Small intestine (tissue), 7 donors: ENCODE data around the gene TNFRSF18. TPM values are rescaled to one million over a fixed set of nuclear protein-coding genes. Genes with fewer than 3 reads are reported as not detected.

Experiments used
- DNase-seq, 2 donors: peaks; one replicate each; pipeline versions ENCODE4 v3.0.0 to v3.0.0-alpha.2; 2013
- FAIRE-seq: peaks from 2 replicates; lab custom pipeline; 2012; peaks lifted over from hg19 to GRCh38; lab: Jason Lieb, UNC
- H3K27ac ChIP-seq, 3 donors: one replicate each; pipeline ENCODE4 v1.5.1; 2013; ENCODE audit warnings: low read length in 2 of 3, mild to moderate bottlenecking in 2 of 3, control low read depth in 1 of 3, inconsistent platforms in 1 of 3, low read depth in 1 of 3, moderate library complexity in 1 of 3
- H3K27me3 ChIP-seq, 3 donors: one replicate each; pipeline ENCODE4 v1.6.1; 2013; ENCODE audit warnings: low read length in 3 of 3, inconsistent platforms in 1 of 3; ENCODE audit not compliant: control insufficient read depth in 3 of 3, insufficient read depth in 3 of 3
- H3K36me3 ChIP-seq, 3 donors: one replicate each; pipeline ENCODE4 v1.6.1; 2013; ENCODE audit warnings: low read length in 3 of 3, inconsistent platforms in 1 of 3, low read depth in 1 of 3, mild to moderate bottlenecking in 1 of 3, moderate library complexity in 1 of 3; ENCODE audit not compliant: control insufficient read depth in 3 of 3, insufficient read depth in 2 of 3
- H3K4me1 ChIP-seq, 3 donors: one replicate each; pipeline ENCODE4 v1.6.1; 2013; ENCODE audit warnings: low read length in 2 of 3, inconsistent platforms in 1 of 3, low read depth in 1 of 3, mild to moderate bottlenecking in 1 of 3, moderate library complexity in 1 of 3; ENCODE audit not compliant: control insufficient read depth in 3 of 3, insufficient read depth in 2 of 3
- H3K4me3 ChIP-seq, 3 donors: one replicate each; pipeline ENCODE4 v1.5.1; 2013; ENCODE audit warnings: low read length in 3 of 3, control low read depth in 1 of 3, inconsistent platforms in 1 of 3, low read depth in 1 of 3, mild to moderate bottlenecking in 1 of 3, moderate library complexity in 1 of 3
- H3K9me3 ChIP-seq, 2 donors: one replicate each; pipeline ENCODE4 v1.6.1; 2013; ENCODE audit warnings: low read depth in 1 of 2, low read length in 1 of 2; ENCODE audit not compliant: control insufficient read depth in 2 of 2, insufficient read depth in 1 of 2
- WGBS, 3 donors: extraction: QIAGEN DNeasy Blood & Tissue Kit; methylation state at CpG; one replicate each; pipeline ENCODE4 v1.1.7; 2013; 5-methylcytosine and 5-hydroxymethylcytosine counted together
- polyA plus RNA-seq, 4 donors: library from polyadenylated mRNA; stranded (reverse) in 3 of 4; unstranded in 1 of 4; fragments of 200-250 nt in 3 of 4; fragments of 120-200 nt in 1 of 4; gene quantifications; one replicate each; pipeline versions ENCODE4 v1.2.1 to v1.2.3, GENCODE V29; 2013
- donor health status: healthy with polysubstance abuse.
- donor health status: control.
- donor health status: control.
- donor health status: Bipolar disorder and iron deficiency.
- donor health status: healthy.

Gene TNFRSF18
- polyA plus RNA-seq, 4 donors, result 0.47 to 5.9 (median 1.8) TPM; not detected in 1

DNA sequence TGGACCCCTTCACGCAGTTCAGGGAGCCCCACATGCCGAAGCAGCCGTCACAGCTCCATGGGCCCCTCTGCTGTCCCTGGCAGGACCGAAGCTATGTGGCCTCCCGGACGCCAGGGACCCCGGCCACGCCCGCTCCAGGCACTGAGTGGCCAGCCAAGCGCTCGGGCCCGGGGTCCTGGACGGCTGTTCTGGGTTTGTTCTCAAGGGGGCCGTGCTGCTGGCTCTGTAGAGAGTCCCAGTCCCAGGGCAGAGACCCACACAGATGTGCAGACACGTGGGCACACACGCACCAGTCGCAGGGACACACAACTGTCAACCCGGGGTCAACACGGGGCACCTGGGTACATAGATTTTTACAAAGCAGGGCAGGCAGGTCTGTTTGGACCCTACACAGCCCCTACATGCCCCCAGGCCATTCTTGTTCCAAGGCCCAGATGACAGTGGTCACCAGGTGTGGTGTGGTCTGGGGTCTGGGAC is 32.3 kb upstream of the TNFRSF18 start:
- peaks cover 0 to 38% (median 0%) of the 10 kb centered on the region in 3 donors for H3K36me3 ChIP-seq
- H3K9me3 ChIP-seq, result peaks cover 0 to 4% of the 10 kb centered on the region in 2 donors
- WGBS, 3 donors, result 24 to 67% (median 47%) methylated on average over 18 to 19 of the region's 19 CpGs
- H3K4me1 ChIP-seq, result peaks cover 0 to 42% (median 1%) of the 10 kb centered on the region in 3 donors
- FAIRE-seq (no peak), DNase-seq (no peak)
- H3K27me3 ChIP-seq, result peaks cover 0 to 35% (median 6%) of the 10 kb centered on the region in 3 donors
- no peak overlapping the region for H3K27ac ChIP-seq
- no peak overlapping the region for H3K4me3 ChIP-seq

DNA sequence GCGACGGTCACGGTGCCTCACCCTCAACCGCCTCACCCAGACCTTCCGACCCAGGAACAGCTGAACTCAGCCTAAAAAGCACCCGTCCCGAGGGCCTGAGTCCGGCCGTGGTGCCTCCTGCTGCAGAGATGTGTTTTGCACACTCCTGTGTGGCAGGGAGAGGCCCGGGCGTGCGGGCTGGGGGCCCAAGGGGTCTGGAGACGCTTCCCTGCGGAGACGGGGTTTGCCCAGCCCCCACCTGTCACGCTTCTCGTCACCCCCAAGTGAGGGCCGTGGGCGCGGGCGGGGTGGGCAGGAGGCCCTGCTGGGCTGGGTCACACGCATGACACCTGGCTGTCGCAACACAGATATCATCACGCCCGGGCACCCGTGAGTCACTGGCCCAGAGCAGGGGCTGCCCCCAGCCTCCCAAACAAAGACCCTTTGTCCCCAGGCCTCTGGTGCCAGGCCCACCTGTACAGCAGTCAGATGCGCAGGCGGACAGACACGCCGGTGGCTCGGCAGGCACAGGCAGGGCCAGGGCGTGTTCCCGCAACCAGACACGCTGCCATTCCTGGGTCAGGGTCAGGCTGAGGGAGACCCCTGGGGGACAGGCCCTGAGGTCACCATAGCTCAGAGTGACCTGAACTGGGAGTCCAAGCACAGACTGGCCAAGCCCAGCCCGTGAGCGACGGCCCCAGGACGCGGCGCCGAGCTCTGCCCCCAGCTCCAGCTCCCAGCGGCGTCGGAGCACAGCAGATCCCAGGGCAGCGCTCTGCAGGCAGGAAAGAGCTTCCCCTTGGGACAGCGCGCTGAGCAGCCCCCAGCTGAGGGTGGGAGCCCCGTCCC is 31.7 kb upstream of the TNFRSF18 start:
- Histone ChIP-seq H3K27ac (peak overlapping the region in 1 of 3 donors; percentile 45), H3K36me3 (peaks cover 0 to 41% (median 0%) of the 10 kb centered on the region in 3 donors), H3K4me1 (peaks cover 0 to 42% (median 1%) of the 10 kb centered on the region in 3 donors), H3K4me3 (peak overlapping the region in 1 of 3 donors; percentile 21), H3K9me3 (peaks cover 0 to 8% of the 10 kb centered on the region in 2 donors), H3K27me3 (peaks cover 0 to 35% (median 6%) of the 10 kb centered on the region in 3 donors)
- DNase-seq, result peak; percentile 34 to 85
- 8 to 42% (median 28%) methylated on average over 44 to 48 of the region's 48 CpGs for WGBS, 3 donors
- no peak for FAIRE-seq

DNA sequence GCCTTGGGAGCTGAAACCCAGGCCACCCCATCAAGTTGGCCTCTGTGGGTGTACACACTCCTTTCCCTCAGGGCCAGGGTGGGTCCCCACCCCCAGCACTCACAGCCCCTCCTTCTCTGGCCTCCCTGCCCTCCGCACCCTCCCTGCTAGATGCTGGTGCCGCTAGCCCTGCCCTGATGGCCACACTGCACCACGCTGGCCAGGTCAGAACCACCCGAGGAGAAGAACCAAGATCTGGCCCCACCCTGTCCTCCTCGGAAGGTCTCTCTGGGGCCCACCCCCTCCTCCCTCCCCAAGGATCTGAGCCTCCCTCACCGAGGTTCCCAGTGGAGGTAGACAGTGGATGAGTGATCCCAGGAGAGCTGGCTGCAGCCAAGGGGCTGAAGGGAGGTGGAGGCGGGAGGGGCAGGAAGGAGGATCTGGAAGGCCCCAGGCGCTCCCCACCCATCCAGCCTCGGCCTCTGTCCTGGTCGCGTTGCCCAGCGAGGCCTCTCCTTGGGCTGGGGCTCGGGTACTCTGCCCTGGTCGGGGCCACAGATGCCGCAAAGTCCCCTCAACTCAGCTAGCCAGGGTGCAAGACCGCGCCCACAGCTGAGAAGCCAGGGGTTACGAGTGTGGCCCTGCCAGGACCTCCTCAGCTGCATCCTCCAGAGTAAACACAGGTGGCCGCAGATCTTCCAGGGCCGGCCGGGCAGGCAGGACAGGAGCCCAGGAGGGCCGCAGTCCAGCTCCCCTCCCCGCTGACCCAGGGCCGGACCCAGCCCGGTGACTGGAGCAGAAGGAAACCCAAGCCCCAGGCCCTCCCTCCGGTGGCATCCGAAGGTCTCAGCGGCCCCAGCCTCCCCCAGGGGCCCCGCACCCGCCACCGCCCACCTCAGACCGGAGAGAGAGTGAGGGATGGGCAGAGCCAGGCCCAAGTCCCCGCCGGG is 30.8 kb upstream of the TNFRSF18 start:
- peaks cover 0 to 35% (median 6%) of the 10 kb centered on the region in 3 donors for H3K27me3 ChIP-seq
- DNase-seq, result peak in 1 of 2 donors; percentile 52

DNA sequence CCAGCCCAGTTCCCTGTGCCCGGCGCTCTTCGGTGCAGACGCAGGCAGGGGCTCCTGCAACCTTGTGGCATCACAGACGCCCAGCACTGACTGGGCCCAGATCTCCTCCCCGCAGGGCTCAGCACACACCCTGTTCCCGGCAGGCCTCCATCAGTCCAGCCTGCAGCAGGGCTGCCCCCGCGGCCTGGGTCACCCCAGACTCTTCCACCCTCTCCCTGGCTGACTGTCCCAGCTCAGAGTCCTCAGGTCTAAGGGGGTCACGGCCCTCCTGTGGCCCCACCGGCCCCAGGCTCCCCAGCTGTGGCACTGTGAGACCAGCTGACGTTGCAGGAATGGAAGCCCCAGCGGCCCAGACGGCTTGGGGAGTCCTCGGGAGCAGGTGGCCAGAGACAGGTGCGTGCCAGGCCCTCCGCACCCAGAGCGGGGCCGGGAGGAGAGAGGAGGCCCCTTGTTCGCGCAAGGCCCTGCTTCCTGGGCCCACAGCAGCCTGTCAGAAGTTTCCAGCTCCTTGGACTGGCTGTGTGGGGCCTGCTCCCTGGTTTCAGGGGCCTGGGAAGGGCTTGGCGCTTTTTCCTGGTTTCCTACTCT is 29.9 kb upstream of the TNFRSF18 start:
- 21 to 71% (median 58%) methylated on average over 18 to 22 of the region's 22 CpGs for WGBS, 3 donors
- no peak for FAIRE-seq

More for the DNA sequence above, 30.8 kb upstream of the TNFRSF18 start:
- FAIRE-seq, result no peak
- Histone ChIP-seq H3K4me1 (peaks cover 5 to 45% (median 6%) of the 10 kb centered on the region in 3 donors), H3K27ac (peak overlapping the region in 1 of 3 donors; percentile 45), H3K9me3 (peaks cover 0 to 13% of the 10 kb centered on the region in 2 donors), H3K36me3 (peaks cover 0 to 34% (median 0%) of the 10 kb centered on the region in 3 donors), H3K4me3 (peak overlapping the region in 1 of 3 donors; percentile 21)
- WGBS, 3 donors, result 16 to 33% (median 21%) methylated on average over 26 to 34 of the region's 34 CpGs

DNA sequence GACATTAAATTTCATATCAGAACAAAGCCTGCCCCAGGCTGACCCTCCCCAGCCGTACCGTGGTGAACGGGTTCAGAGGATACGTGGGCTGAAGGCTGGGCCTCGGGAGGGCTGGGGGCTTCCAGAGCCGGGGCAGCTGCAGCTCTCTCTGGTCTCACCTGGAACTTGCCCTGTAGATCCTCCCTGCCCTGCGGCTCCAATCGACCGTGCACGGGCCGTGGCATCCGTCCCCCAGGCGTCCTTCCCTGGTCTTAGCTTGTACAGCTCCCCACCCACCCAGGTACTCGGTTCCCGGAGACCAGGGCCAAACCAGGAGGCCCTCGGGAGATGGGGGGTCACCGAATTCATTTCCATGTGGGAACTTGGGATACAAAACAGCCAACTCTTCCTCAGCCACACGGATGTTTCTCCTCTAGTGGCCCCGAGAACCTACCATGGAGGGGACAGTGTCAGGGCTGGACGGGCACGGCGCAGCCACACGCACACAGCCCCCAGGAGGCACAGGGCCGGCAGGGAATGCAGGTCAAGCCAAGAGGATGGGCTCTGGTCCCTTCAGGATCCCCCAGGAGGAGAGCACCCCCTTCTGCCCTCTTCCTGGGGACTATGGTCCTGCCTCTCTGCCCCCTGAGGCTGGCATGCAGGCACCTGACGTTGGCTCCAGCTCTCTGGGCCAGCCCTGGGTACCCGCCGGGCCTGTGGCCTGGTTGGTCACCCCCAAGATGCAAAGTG is 28.8 kb upstream of the TNFRSF18 start:
- Histone ChIP-seq H3K9me3 (peaks cover 0 to 13% of the 10 kb centered on the region in 2 donors), H3K27me3 (peaks cover 0 to 31% (median 6%) of the 10 kb centered on the region in 3 donors), H3K27ac (no peak overlapping the region), H3K4me3 (no peak overlapping the region), H3K36me3 (peaks cover 0 to 30% (median 0%) of the 10 kb centered on the region in 3 donors), H3K4me1 (peaks cover 5 to 46% (median 6%) of the 10 kb centered on the region in 3 donors)
- WGBS, 3 donors, result 87 to 88% (median 88%) methylated on average over 25 to 27 of the region's 27 CpGs
- DNase-seq (no peak), FAIRE-seq (no peak)

More for the DNA sequence above, 29.9 kb upstream of the TNFRSF18 start:
- peak in 1 of 2 donors; percentile 48 for DNase-seq
- no peak overlapping the region for H3K4me3 ChIP-seq
- H3K4me1 ChIP-seq, result peaks cover 5 to 45% (median 6%) of the 10 kb centered on the region in 3 donors
- H3K9me3 ChIP-seq, result peaks cover 0 to 13% of the 10 kb centered on the region in 2 donors
- H3K27me3 ChIP-seq, result peaks cover 0 to 35% (median 6%) of the 10 kb centered on the region in 3 donors
- peaks cover 0 to 29% (median 0%) of the 10 kb centered on the region in 3 donors for H3K36me3 ChIP-seq
- peak overlapping the region in 1 of 3 donors; percentile 45 for H3K27ac ChIP-seq

DNA sequence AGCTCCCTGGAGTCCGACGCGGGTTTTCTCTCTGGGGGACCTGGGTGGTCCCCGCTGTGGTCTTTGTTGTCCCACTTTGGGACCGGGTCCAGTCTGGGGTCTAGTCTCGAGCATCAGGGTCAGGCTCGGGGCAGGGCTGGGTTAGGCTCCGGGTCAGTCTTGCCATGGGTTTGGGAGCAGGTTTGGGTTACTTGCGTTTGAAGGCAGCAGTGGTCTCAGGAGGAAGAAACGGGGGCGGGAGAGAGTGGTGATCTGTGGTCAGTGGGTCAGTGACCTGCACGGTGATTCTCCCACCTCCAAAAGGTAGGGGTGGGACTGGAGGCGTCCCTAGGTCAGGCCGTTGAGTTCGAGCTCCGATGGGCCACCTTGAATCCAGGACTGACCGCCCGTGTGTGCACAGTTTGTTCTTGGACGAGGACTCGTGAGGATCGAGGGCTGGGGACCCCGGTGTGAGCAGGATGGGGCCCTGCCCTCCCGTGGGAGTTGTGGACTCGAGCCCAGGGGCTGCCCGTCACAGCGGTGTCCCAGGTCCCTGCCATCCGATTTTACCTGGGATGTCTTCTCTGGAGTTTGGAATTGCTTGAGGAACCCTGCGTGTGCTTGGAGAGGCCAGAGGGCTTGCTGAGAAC is 27.9 kb upstream of the TNFRSF18 start:
- 94 to 95% (median 94%) methylated on average over 27 to 28 of the region's 28 CpGs for WGBS, 3 donors
- FAIRE-seq (no peak), DNase-seq (no peak)
- Histone ChIP-seq H3K36me3 (peaks cover 0 to 38% (median 0%) of the 10 kb centered on the region in 3 donors), H3K4me3 (no peak overlapping the region), H3K27me3 (peaks cover 0 to 22% (median 6%) of the 10 kb centered on the region in 3 donors), H3K9me3 (peaks cover 0 to 13% of the 10 kb centered on the region in 2 donors), H3K27ac (no peak overlapping the region), H3K4me1 (peaks cover 5 to 43% (median 9%) of the 10 kb centered on the region in 3 donors)

DNA sequence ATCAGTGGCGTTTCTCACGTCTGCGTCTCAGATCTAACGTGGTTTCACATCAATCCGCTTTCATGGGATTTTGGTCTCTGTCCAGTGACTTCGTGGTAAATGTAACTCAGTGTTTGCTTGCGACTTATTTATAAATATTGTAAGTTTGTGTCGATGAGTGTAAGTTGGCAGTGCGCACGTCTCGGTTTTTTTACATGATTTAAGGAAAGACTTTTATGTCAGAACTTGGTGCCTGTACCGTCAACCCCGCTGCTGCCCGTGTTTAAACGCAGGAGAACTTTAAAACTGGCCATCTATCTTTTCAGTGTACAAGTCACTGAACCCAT is 27.1 kb upstream of the TNFRSF18 start:
- 95 to 96% (median 95%) methylated on average over 15 of the region's 15 CpGs for WGBS, 3 donors
- FAIRE-seq (no peak), DNase-seq (no peak)
- H3K36me3 ChIP-seq, result peaks cover 0 to 46% (median 2%) of the 10 kb centered on the region in 3 donors
- peaks cover 5 to 37% (median 9%) of the 10 kb centered on the region in 3 donors for H3K4me1 ChIP-seq
- no peak overlapping the region for H3K27ac ChIP-seq
- H3K4me3 ChIP-seq, result no peak overlapping the region
- peaks cover 0 to 13% of the 10 kb centered on the region in 2 donors for H3K9me3 ChIP-seq
- H3K27me3 ChIP-seq, result peaks cover 0 to 15% (median 6%) of the 10 kb centered on the region in 3 donors
